Inferior parietal cortex (tissue), 1 donor: ENCODE data around the gene LY6G5B.

ENCODE experiments used
- DNase-seq: peaks from one replicate; pipeline ENCODE4 v3.0.0-alpha.2; 2016; ENCODE audit errors: extremely low spot score

The LY6G5B gene

GRCh38 chr6:31663126-31663960 lies 6.4 kb upstream of the LY6G5B start:
- DNase-seq: no peak

GRCh38 chr6:31663961-31664789 lies 5.6 kb upstream of the LY6G5B start:
- no peak for DNase-seq

- peak; percentile 98 for DNase-seq
Observed at GRCh38 chr6:31664790-31665500, 4.8 kb upstream of the LY6G5B start, which contains the start of gene GPANK1. Gene GPANK1, minus strand, starts transcription at chr6:31664997. Its CDS starts 519 bp downstream, at chr6:31664478.

- DNase-seq: peak; percentile 99
Observed at GRCh38 chr6:31665501-31666336, 4.1 kb upstream of the LY6G5B start, which contains the start of gene CSNK2B. Gene CSNK2B, plus strand, starts transcription at chr6:31666080. Its CDS starts 752 bp downstream, at chr6:31666832.

- DNase-seq: no peak
Observed at GRCh38 chr6:31666337-31666965, 3.3 kb upstream of the LY6G5B start.

GRCh38 chr6:31676322-31676903 lies 6.6 kb downstream of the LY6G5B start:
- DNase-seq: no peak

GRCh38 chr6:31676904-31677303 lies 7.1 kb downstream of the LY6G5B start:
- no peak for DNase-seq

- DNase-seq: no peak
Observed at GRCh38 chr6:31677955-31678354, 8.2 kb downstream of the LY6G5B start.

GRCh38 chr6:31680226-31681134 lies 10.7 kb downstream of the LY6G5B start, which contains the start of gene LY6G5C:
Gene LY6G5C, minus strand, starts transcription at chr6:31681067. Its CDS starts 694 bp downstream, at chr6:31680373.
- peak; percentile 82 for DNase-seq

- DNase-seq: peak; percentile 29
Observed at GRCh38 chr6:31681135-31681671, 11.4 kb downstream of the LY6G5B start.

- no peak for DNase-seq
Observed at GRCh38 chr6:31683591-31683990, 13.8 kb downstream of the LY6G5B start.

GRCh38 chr6:31686483-31686882 lies 16.7 kb downstream of the LY6G5B start:
- DNase-seq: no peak

GRCh38 chr6:31687321-31687720 lies 17.5 kb downstream of the LY6G5B start:
- no peak for DNase-seq

- DNase-seq: no peak
Observed at GRCh38 chr6:31687860-31688693, 18.3 kb downstream of the LY6G5B start.

GRCh38 chr6:31689249-31690110 lies 19.7 kb downstream of the LY6G5B start:
- DNase-seq: no peak

- DNase-seq: peak; percentile 17
Observed at GRCh38 chr6:31690231-31691077, 20.7 kb downstream of the LY6G5B start.
